Measurements from ENCODE around the gene OR5B12. TPM values are rescaled to one million over a fixed set of nuclear protein-coding genes. Genes with fewer than 3 reads are reported as not detected.

Gene OR5B12
- total RNA-seq, 4 donors from 2014 or later, result not detected

- no peak for DNase-seq
- Histone ChIP-seq H3K27me3 (no peaks in the 10 kb centered on the region), H3K4me3 (no peak overlapping the region), H3K9me3 (no peaks in the 10 kb centered on the region), H3K36me3 (no peaks in the 10 kb centered on the region), H3K27ac (no peak overlapping the region), H3K4me1 (no peaks in the 10 kb centered on the region)
- TF ChIP-seq POLR2A (IDR thresholded peaks at IDR 0.05) (no peak), CTCF (IDR thresholded peaks at IDR 0.05) (no peak)
- 79% methylated on average over 6 of the region's 6 CpGs; no CpG with 5 or more reads in 1 of the 2 donors for WGBS, 2 donors (ENCODE audit: low coverage in 1 of 2)
- intact Hi-C loops (cut with DNase I; ENCODE audit: low total_unique reads), result no loop called here
- in situ Hi-C loops (cut with MboI; ENCODE audit: low pct_ligation_motif_present in 1 of 4, low pct_unique_long_range_greater_than_20kb in 1 of 4, low sequenced_read_pairs in 3 of 4), result no loop called here
Measured at GRCh38 chr11:58446294-58446693, 4.3 kb upstream of the OR5B12 start.

- no peak for DNase-seq
- Histone ChIP-seq H3K27ac (no peak overlapping the region), H3K36me3 (no peaks in the 10 kb centered on the region), H3K4me3 (no peak overlapping the region), H3K27me3 (no peaks in the 10 kb centered on the region), H3K9me3 (no peaks in the 10 kb centered on the region), H3K4me1 (no peaks in the 10 kb centered on the region)
- TF ChIP-seq POLR2A (IDR thresholded peaks at IDR 0.05) (no peak), POLR2AphosphoS5 (IDR thresholded peaks at IDR 0.05) (no peak), EP300 (IDR thresholded peaks at IDR 0.05; ENCODE audit: low read depth) (no peak), CTCF (IDR thresholded peaks at IDR 0.05) (no peak)
- intact Hi-C loops (cut with DNase I; ENCODE audit: low total_unique reads), result no loop called here
- in situ Hi-C loops (cut with MboI; ENCODE audit: low pct_ligation_motif_present in 1 of 4, low pct_unique_long_range_greater_than_20kb in 1 of 4, low sequenced_read_pairs in 3 of 4), result no loop called here
- WGBS, 2 donors (ENCODE audit: low coverage in 1 of 2), result 71% methylated on average over 2 of the region's 2 CpGs; no CpG with 5 or more reads in 1 of the 2 donors
Measured at GRCh38 chr11:58444300-58444699, 2.3 kb upstream of the OR5B12 start.

GRCh38 chr11:58438486-58438885 is 3.5 kb downstream of the OR5B12 start:
- in situ Hi-C loops (cut with MboI; ENCODE audit: low pct_ligation_motif_present in 1 of 4, low pct_unique_long_range_greater_than_20kb in 1 of 4, low sequenced_read_pairs in 3 of 4), result no loop called here
- no peaks in the 10 kb centered on the region for H3K36me3 ChIP-seq
- no peak overlapping the region for H3K4me3 ChIP-seq
- no peak for TF ChIP-seq POLR2AphosphoS5 (IDR thresholded peaks at IDR 0.05)
- no peak for TF ChIP-seq CTCF (IDR thresholded peaks at IDR 0.05)
- TF ChIP-seq POLR2A (IDR thresholded peaks at IDR 0.05), result no peak
- DNase-seq, result no peak
- 22 to 36% methylated on average over 4 of the region's 4 CpGs for WGBS, 2 donors (ENCODE audit: low coverage in 1 of 2)
- intact Hi-C loops (cut with DNase I; ENCODE audit: low total_unique reads), result no loop called here
- H3K27ac ChIP-seq, result no peak overlapping the region
- no peaks in the 10 kb centered on the region for H3K4me1 ChIP-seq
- peaks cover 0 to 5% of the 10 kb centered on the region in 2 donors for H3K9me3 ChIP-seq
- no peaks in the 10 kb centered on the region for H3K27me3 ChIP-seq

DNA sequence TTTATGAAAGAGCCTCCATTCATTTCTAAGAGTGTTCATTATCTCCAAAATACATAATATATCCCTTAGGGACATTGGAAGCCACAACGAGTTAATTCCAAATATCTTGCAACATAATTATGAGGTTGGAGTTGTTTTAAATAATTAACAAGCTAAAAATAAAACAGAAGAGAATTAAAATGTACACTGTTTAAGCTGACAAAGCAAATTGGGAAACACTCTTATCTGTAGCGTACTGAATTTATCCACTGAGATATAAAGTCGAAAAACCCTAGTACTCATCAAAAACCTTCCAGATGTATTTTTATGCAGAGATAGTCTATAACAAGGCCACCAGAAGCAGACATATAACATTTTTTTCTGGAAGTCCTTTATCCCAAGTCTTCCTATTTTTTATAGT is 7.8 kb downstream of the OR5B12 start:
- in situ Hi-C loops (cut with MboI; ENCODE audit: low pct_ligation_motif_present in 1 of 4, low pct_unique_long_range_greater_than_20kb in 1 of 4, low sequenced_read_pairs in 3 of 4) (no loop called here), intact Hi-C loops (cut with DNase I; ENCODE audit: low total_unique reads) (no loop called here)
- H3K4me1 ChIP-seq, result no peaks in the 10 kb centered on the region
- no peak overlapping the region for H3K27ac ChIP-seq
- TF ChIP-seq POLR2AphosphoS5 (IDR thresholded peaks at IDR 0.05) (no peak), POLR2A (IDR thresholded peaks at IDR 0.05) (no peak), CTCF (IDR thresholded peaks at IDR 0.05) (no peak), EP300 (IDR thresholded peaks at IDR 0.05; ENCODE audit: low read depth) (no peak)
- no peak overlapping the region for H3K4me3 ChIP-seq
- 75 to 86% methylated on average over 3 of the region's 3 CpGs for whole genome bisulfite sequencing, 2 donors (ENCODE audit: low coverage in 1 of 2)
- no peaks in the 10 kb centered on the region for H3K36me3 ChIP-seq
- peaks cover 5% of the 10 kb centered on the region in 2 donors for H3K9me3 ChIP-seq
- H3K27me3 ChIP-seq, result no peaks in the 10 kb centered on the region
- DNase-seq, result no peak
